Adrenal gland (tissue), 12 donors: ENCODE measurements around the gene RFT1. TPM values are rescaled to one million over a fixed set of nuclear protein-coding genes. Genes with fewer than 3 reads are reported as not detected.

Experiments
- DNase-seq, 7 donors: peaks; one replicate each; pipeline ENCODE4 v3.0.0-alpha.2; 2019 to 2020
- H3K27ac ChIP-seq, 5 donors: fragments of 200-600 bp; sonication (generic) in 4 of 5; 1 replicate in 3 of 5; 2 replicates in 2 of 5; pipeline versions ENCODE4 v1.5.1 to v1.8.0; 2016 to 2020; ENCODE audit warnings: mild to moderate bottlenecking in 1 of 5
- H3K27me3 ChIP-seq: fragments of 200-600 bp; 2 replicates; pipeline ENCODE4 v1.8.0; 2021
- H3K36me3 ChIP-seq, 2 donors: fragments of 200-600 bp; replicated peaks in 1 of 2; 1 replicate in 1 of 2; 2 replicates in 1 of 2; pipeline versions ENCODE4 v1.5.1 to v1.8.0; 2018 to 2022
- H3K4me1 ChIP-seq, 2 donors: fragments of 200-600 bp; replicated peaks in 1 of 2; 1 replicate in 1 of 2; 2 replicates in 1 of 2; pipeline versions ENCODE4 v1.5.1 to v1.8.0; 2018 to 2021
- H3K4me3 ChIP-seq, 4 donors: fragments of 200-600 bp; sonication (generic) in 3 of 4; one replicate each; pipeline ENCODE4 v1.5.1; 2016 to 2018
- H3K9me3 ChIP-seq, 3 donors: fragments of 200-600 bp; sonication (generic) in 1 of 3; replicated peaks in 1 of 3; 1 replicate in 2 of 3; 2 replicates in 1 of 3; pipeline versions ENCODE4 v1.5.1 to v1.8.0; 2016 to 2021
- CTCF ChIP-seq, 6 experiments: fragments of 450-650 bp in 4 of 6; fragments of 200-600 bp in 2 of 6; sonication (generic) in 1 of 6; IDR thresholded peaks; 1 replicate in 5 of 6; 2 replicates in 1 of 6; pipeline versions ENCODE4 v1.5.1 to v1.8.0; 2016 to 2021; ENCODE audit warnings: antibody characterized with exemption in 6 of 6, mild to moderate bottlenecking in 2 of 6, moderate library complexity in 1 of 6
- POLR2A ChIP-seq, 2 donors: fragments of 450-650 bp; IDR thresholded peaks; one replicate each; pipeline ENCODE4 v1.6.1; 2017; ENCODE audit warnings: antibody characterized with exemption in 2 of 2, mild to moderate bottlenecking in 2 of 2, moderate library complexity in 1 of 2
- WGBS, 4 donors: extraction: QIAGEN DNeasy Blood & Tissue Kit in 2 of 4; methylation state at CpG; one replicate each; pipeline versions ENCODE4 v1.1.5 to v1.1.7; 2013 to 2017; 5-methylcytosine and 5-hydroxymethylcytosine counted together
- intact Hi-C, 2 donors: fragments of 100-400 bp; cut with DNase I; formaldehyde crosslinking; loops; one replicate each; pipeline versions ENCODE4 v1.14.1 to v1.15.0; 2022 to 2023
- polyA plus RNA-seq, 3 donors: library from polyadenylated mRNA; stranded (reverse); fragments of 200-250 nt in 2 of 3; fragments of 350-450 nt in 1 of 3; fragmentation: Illumina TruSeq in 1 of 3; extraction: RNeasy Lipid Tissue Mini Kit (QIAGEN cat#74804) in 1 of 3; gene quantifications; one replicate each; pipeline ENCODE4 v1.2.3, GENCODE V29; 2013 to 2014
- total RNA-seq, 9 donors: library from RNA; depleted of rRNA in 4 of 9; stranded (reverse); fragments of >200 nt in 4 of 9; fragments of 120-200 nt in 1 of 9; fragmentation: NEBNext Ultra II Directional in 1 of 9; extraction: Animal tissue kit (Norgen Biotek cat#: 25700) in 1 of 9; gene quantifications; one replicate each; pipeline versions ENCODE4 v1.1.0 to v1.2.4, GENCODE V29; 2013 to 2023
- donor health status: healthy with polysubstance abuse.
- donor health status: Bipolar disorder and iron deficiency.
- donor health status: DM: yes; HTN: yes; CAD: no.
- donor health status: DM: no; HTN: no; CAD: no.
- donor health status: DM: no; HTN: no; CAD: no.
- donor health status: DM: yes; HTN: yes; CAD: no.

Gene RFT1
- total and polyA plus RNA-seq, 12 donors: 6.7 to 34.5 (median 20.4) TPM

- Histone ChIP-seq H3K9me3 (no peaks in the 10 kb centered on the region), H3K27ac (peak overlapping the region in 4 of 5 donors; percentile 49 to 90 (median 74)), H3K27me3 (no peaks in the 10 kb centered on the region), H3K4me3 (peak overlapping the region in 1 of 4 donors; percentile 29), H3K4me1 (peaks cover 43 to 76% of the 10 kb centered on the region in 2 donors), H3K36me3 (no peaks in the 10 kb centered on the region)
- TF ChIP-seq CTCF (IDR thresholded peaks at IDR 0.05) (no peak), POLR2A (IDR thresholded peaks at IDR 0.05) (no peak)
- DNase-seq: peak in 6 of 7 donors; percentile 63 to 83 (median 76)
- 0 to 24% (median 11%) methylated on average over 2 to 9 of the region's 9 CpGs for WGBS, 4 donors
- intact Hi-C loops: loop anchor here in 1 of 2 donors (5.0 kb wide), 1 partner anchor 35 kb away; the partner anchor contains the start of gene RFT1
Measured at GRCh38 chr3:53166781-53167291, 36.6 kb upstream of the RFT1 start.

DNA sequence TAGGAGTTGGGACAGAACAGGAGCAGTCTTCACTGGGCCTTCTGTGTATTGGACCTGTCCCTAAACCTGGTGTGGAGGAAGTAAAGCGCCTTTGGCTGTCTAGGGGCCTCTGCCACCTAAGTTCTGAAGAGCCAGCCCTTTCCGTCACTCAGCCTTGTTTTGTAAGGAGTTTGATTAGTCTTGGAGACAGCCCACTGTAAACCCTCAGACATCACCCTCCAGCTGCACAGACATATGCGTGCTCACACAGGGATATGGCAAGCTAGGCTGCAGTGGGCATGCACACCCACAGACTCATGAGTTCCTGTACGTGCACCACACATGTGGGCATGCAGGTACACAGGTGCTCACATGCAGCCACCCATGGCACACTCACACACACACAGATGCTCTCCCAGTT is 36.0 kb upstream of the RFT1 start:
- no peak for TF ChIP-seq CTCF (IDR thresholded peaks at IDR 0.05)
- no peak for TF ChIP-seq POLR2A (IDR thresholded peaks at IDR 0.05)
- Histone ChIP-seq H3K36me3 (no peaks in the 10 kb centered on the region), H3K4me1 (peaks cover 43 to 71% of the 10 kb centered on the region in 2 donors), H3K9me3 (no peaks in the 10 kb centered on the region), H3K27ac (peak overlapping the region in 3 of 5 donors; percentile 49 to 90 (median 77)), H3K4me3 (no peak overlapping the region), H3K27me3 (no peaks in the 10 kb centered on the region)
- intact Hi-C loops: loop anchor here in 1 of 2 donors (5.0 kb wide), 1 partner anchor 34 kb away; the partner anchor contains the start of gene RFT1
- DNase-seq: no peak
- WGBS, 4 donors: 77 to 83% (median 79%) methylated on average over 3 to 4 of the region's 4 CpGs

GRCh38 chr3:53164911-53165310 is 34.7 kb upstream of the RFT1 start:
- 52 to 69% (median 59%) methylated on average over 7 to 9 of the region's 9 CpGs for WGBS, 4 donors
- intact Hi-C loops: loop anchor here in 1 of 2 donors (5.0 kb wide), 2 partner anchors 33 to 43 kb away; partner anchors contain the start of gene RFT1

More at GRCh38 chr3:53164911-53165310, 34.7 kb upstream of the RFT1 start:
- peaks cover 48 to 68% of the 10 kb centered on the region in 2 donors for H3K4me1 ChIP-seq
- H3K4me3 ChIP-seq: no peak overlapping the region
- TF ChIP-seq POLR2A (IDR thresholded peaks at IDR 0.05) (no peak), CTCF (IDR thresholded peaks at IDR 0.05) (no peak)
- H3K27me3 ChIP-seq: no peaks in the 10 kb centered on the region
- no peaks in the 10 kb centered on the region for H3K36me3 ChIP-seq
- H3K9me3 ChIP-seq: no peaks in the 10 kb centered on the region
- peak in 1 of 7 donors; percentile 24 for DNase-seq
- peak overlapping the region in 3 of 5 donors; percentile 9 to 29 (median 21) for H3K27ac ChIP-seq
